ENCODE data around the gene PARS2. TPM values are rescaled to one million over a fixed set of nuclear protein-coding genes. Genes with fewer than 3 reads are reported as not detected.

Gene PARS2
- total and polyA plus RNA-seq, 4 donors = 1.3 to 4.3 (median 2.7) TPM

GRCh38 chr1:54807756-54808155 is 43.4 kb upstream of the PARS2 start:
- Histone ChIP-seq H3K9ac (ENCODE audit: insufficient read depth in 1 of 2, low read length in 2 of 2) (no peak overlapping the region), H3K9me3 (ENCODE audit: control insufficient read depth in 4 of 4, insufficient read depth in 3 of 4, low read length in 3 of 4) (no peaks in the 10 kb centered on the region), H3K4me1 (ENCODE audit: control insufficient read depth in 5 of 5, insufficient read depth in 5 of 5, low read length in 5 of 5) (peaks cover 0 to 3% (median 0%) of the 10 kb centered on the region in 5 donors), H3K36me3 (ENCODE audit: control insufficient read depth in 4 of 4, insufficient read depth in 4 of 4, low read length in 4 of 4) (no peaks in the 10 kb centered on the region), H3K4me3 (no peak overlapping the region), H3K27me3 (ENCODE audit: control insufficient read depth in 3 of 3, insufficient read depth in 3 of 3, low read length in 2 of 3) (peaks cover 0 to 3% (median 0%) of the 10 kb centered on the region in 3 donors), H3K27ac (ENCODE audit: low read depth in 1 of 2, low read length in 1 of 2) (no peak overlapping the region)
- WGBS, 2 donors = 88 to 97% methylated on average over 7 of the region's 7 CpGs
- no peak for TF ChIP-seq CTCF (IDR thresholded peaks at IDR 0.05; ENCODE audit: control extremely low read depth, extremely low read depth)
- DNase-seq (no peak), ATAC-seq (ENCODE audit: insufficient read depth, low FRiP score) (no peak)

GRCh38 chr1:54806931-54807611 is 42.7 kb upstream of the PARS2 start:
- Histone ChIP-seq H3K4me1 (ENCODE audit: control insufficient read depth in 5 of 5, insufficient read depth in 5 of 5, low read length in 5 of 5) (peaks cover 0 to 3% (median 0%) of the 10 kb centered on the region in 5 donors), H3K36me3 (ENCODE audit: control insufficient read depth in 4 of 4, insufficient read depth in 4 of 4, low read length in 4 of 4) (no peaks in the 10 kb centered on the region), H3K4me3 (no peak overlapping the region), H3K27ac (ENCODE audit: low read depth in 1 of 2, low read length in 1 of 2) (no peak overlapping the region), H3K27me3 (ENCODE audit: control insufficient read depth in 3 of 3, insufficient read depth in 3 of 3, low read length in 2 of 3) (peaks cover 0 to 3% (median 0%) of the 10 kb centered on the region in 3 donors), H3K9ac (ENCODE audit: insufficient read depth in 1 of 2, low read length in 2 of 2) (no peak overlapping the region), H3K9me3 (ENCODE audit: control insufficient read depth in 4 of 4, insufficient read depth in 3 of 4, low read length in 3 of 4) (no peaks in the 10 kb centered on the region)
- 73 to 84% methylated on average over 11 of the region's 11 CpGs for WGBS, 2 donors
- ATAC-seq (ENCODE audit: insufficient read depth, low FRiP score) (no peak), DNase-seq (no peak)
- no peak for TF ChIP-seq CTCF (IDR thresholded peaks at IDR 0.05; ENCODE audit: control extremely low read depth, extremely low read depth)

GRCh38 chr1:54805981-54806381 is 41.7 kb upstream of the PARS2 start:
- DNase-seq (no peak), ATAC-seq (ENCODE audit: insufficient read depth, low FRiP score) (no peak)
- 77 to 89% methylated on average over 35 of the region's 35 CpGs for WGBS, 2 donors

More at GRCh38 chr1:54805981-54806381, 41.7 kb upstream of the PARS2 start:
- no peaks in the 10 kb centered on the region for H3K9me3 ChIP-seq (ENCODE audit: control insufficient read depth in 4 of 4, insufficient read depth in 3 of 4, low read length in 3 of 4)
- no peak overlapping the region for H3K27ac ChIP-seq (ENCODE audit: low read depth in 1 of 2, low read length in 1 of 2)
- no peak overlapping the region for H3K4me3 ChIP-seq
- peaks cover 3 to 11% (median 6%) of the 10 kb centered on the region in 3 donors for H3K27me3 ChIP-seq (ENCODE audit: control insufficient read depth in 3 of 3, insufficient read depth in 3 of 3, low read length in 2 of 3)
- TF ChIP-seq CTCF (IDR thresholded peaks at IDR 0.05; ENCODE audit: control extremely low read depth, extremely low read depth) = no peak
- H3K4me1 ChIP-seq (ENCODE audit: control insufficient read depth in 5 of 5, insufficient read depth in 5 of 5, low read length in 5 of 5) = peaks cover 0 to 9% (median 0%) of the 10 kb centered on the region in 5 donors
- H3K36me3 ChIP-seq (ENCODE audit: control insufficient read depth in 4 of 4, insufficient read depth in 4 of 4, low read length in 4 of 4) = no peaks in the 10 kb centered on the region
- H3K9ac ChIP-seq (ENCODE audit: insufficient read depth in 1 of 2, low read length in 2 of 2) = no peak overlapping the region

All from lung (tissue), 12 donors.